ES-I3 (cell line): Measurements from ENCODE around the gene LCOR.

Experiments used
- H3K36me3 ChIP-seq: 2 replicates; pipeline ENCODE4 v1.6.1; 2013; ENCODE audit warnings: mild to moderate bottlenecking, low read length, control low read depth, moderate library complexity; ENCODE audit not compliant: insufficient read depth
- H3K4me1 ChIP-seq: 2 replicates; pipeline ENCODE4 v1.6.1; 2013; ENCODE audit warnings: mild to moderate bottlenecking, control low read depth, low read length; ENCODE audit not compliant: insufficient read depth
- H3K9ac ChIP-seq: 2 replicates; pipeline ENCODE4 v1.6.1; 2013; ENCODE audit warnings: low read depth, mild to moderate bottlenecking, low read length, moderate library complexity
- H3K9me3 ChIP-seq: 2 replicates; pipeline ENCODE4 v1.6.1; 2013; ENCODE audit warnings: mild to moderate bottlenecking, low read length, moderate library complexity; ENCODE audit not compliant: control insufficient read depth, insufficient read depth

Gene LCOR

GRCh38 chr10:96986200-96986856 lies 154.2 kb downstream of the LCOR start:
- peaks cover 6% of the 10 kb centered on the region; the same call in 1 of the 2 replicates for H3K36me3 ChIP-seq
- no peak overlapping the region for H3K9ac ChIP-seq
- H3K4me1 ChIP-seq: 0 out of 2 replicates have a peak, but pooled peaks cover 10% of the 10 kb centered on the region
- H3K9me3 ChIP-seq: no peaks in the 10 kb centered on the region

- no peak overlapping the region for H3K9ac ChIP-seq
- no peaks in the 10 kb centered on the region for H3K9me3 ChIP-seq
- H3K36me3 ChIP-seq: peaks cover 6% of the 10 kb centered on the region; the same call in 1 of the 2 replicates
- H3K4me1 ChIP-seq: 0 out of 2 replicates have a peak, but pooled peaks cover 10% of the 10 kb centered on the region
Measured at GRCh38 chr10:96987141-96987841, 155.2 kb downstream of the LCOR start.

- Histone ChIP-seq H3K4me1 (0 out of 2 replicates have a peak, but pooled peaks cover 10% of the 10 kb centered on the region), H3K36me3 (peaks cover 3% of the 10 kb centered on the region; the same call in 1 of the 2 replicates), H3K9ac (no peak overlapping the region), H3K9me3 (no peaks in the 10 kb centered on the region)
Measured at GRCh38 chr10:96987842-96988175, 155.7 kb downstream of the LCOR start.

- H3K9me3 ChIP-seq: no peaks in the 10 kb centered on the region
- no peak overlapping the region for H3K9ac ChIP-seq
- no peaks in the 10 kb centered on the region for H3K36me3 ChIP-seq
- 0 out of 2 replicates have a peak, but pooled peaks cover 10% of the 10 kb centered on the region for H3K4me1 ChIP-seq
Measured at GRCh38 chr10:96988426-96988825, 156.3 kb downstream of the LCOR start.

GRCh38 chr10:96991313-96991841 lies 159.3 kb downstream of the LCOR start:
- Histone ChIP-seq H3K9ac (no peak overlapping the region), H3K36me3 (no peaks in the 10 kb centered on the region), H3K9me3 (no peaks in the 10 kb centered on the region), H3K4me1 (no peaks in the 10 kb centered on the region)

GRCh38 chr10:96992721-96993120 lies 160.6 kb downstream of the LCOR start:
- H3K9ac ChIP-seq: no peak overlapping the region
- H3K4me1 ChIP-seq: no peaks in the 10 kb centered on the region
- no peaks in the 10 kb centered on the region for H3K9me3 ChIP-seq
- no peaks in the 10 kb centered on the region for H3K36me3 ChIP-seq

GRCh38 chr10:96995851-96996250 lies 163.8 kb downstream of the LCOR start:
- no peaks in the 10 kb centered on the region for H3K4me1 ChIP-seq
- H3K9me3 ChIP-seq: no peaks in the 10 kb centered on the region
- no peaks in the 10 kb centered on the region for H3K36me3 ChIP-seq
- H3K9ac ChIP-seq: no peak overlapping the region

- H3K9ac ChIP-seq: no peak overlapping the region
- H3K9me3 ChIP-seq: no peaks in the 10 kb centered on the region
- no peaks in the 10 kb centered on the region for H3K4me1 ChIP-seq
- H3K36me3 ChIP-seq: no peaks in the 10 kb centered on the region
Measured at GRCh38 chr10:96996275-96996965, 164.3 kb downstream of the LCOR start.

- H3K9ac ChIP-seq: no peak overlapping the region
Measured at GRCh38 chr10:96998329-96998888, 166.3 kb downstream of the LCOR start.

GRCh38 chr10:96999337-96999736 lies 167.2 kb downstream of the LCOR start:
- H3K4me1 ChIP-seq: no peaks in the 10 kb centered on the region
- no peaks in the 10 kb centered on the region for H3K9me3 ChIP-seq
- no peak overlapping the region for H3K9ac ChIP-seq
- H3K36me3 ChIP-seq: no peaks in the 10 kb centered on the region

More at GRCh38 chr10:96998329-96998888, 166.3 kb downstream of the LCOR start:
- Histone ChIP-seq H3K36me3 (no peaks in the 10 kb centered on the region), H3K4me1 (no peaks in the 10 kb centered on the region), H3K9me3 (no peaks in the 10 kb centered on the region)

GRCh38 chr10:96999987-97000386 lies 167.9 kb downstream of the LCOR start:
- Histone ChIP-seq H3K4me1 (no peaks in the 10 kb centered on the region), H3K36me3 (no peaks in the 10 kb centered on the region), H3K9me3 (no peaks in the 10 kb centered on the region), H3K9ac (no peak overlapping the region)

- no peaks in the 10 kb centered on the region for H3K36me3 ChIP-seq
- no peaks in the 10 kb centered on the region for H3K4me1 ChIP-seq
- H3K9me3 ChIP-seq: no peaks in the 10 kb centered on the region
- H3K9ac ChIP-seq: no peak overlapping the region
Measured at GRCh38 chr10:97000487-97001182, 168.5 kb downstream of the LCOR start.

- H3K36me3 ChIP-seq: no peaks in the 10 kb centered on the region
- H3K4me1 ChIP-seq: no peaks in the 10 kb centered on the region
- H3K9me3 ChIP-seq: no peaks in the 10 kb centered on the region; the same call in 1 of the 2 replicates
- no peak overlapping the region for H3K9ac ChIP-seq
Measured at GRCh38 chr10:97001183-97001991, 169.3 kb downstream of the LCOR start.
